Stimulated activated CD4-positive, alpha-beta T cell treated with anti-CD3 and anti-CD28 coated beads, Interleukin-4, amount 100 ng/mL, for 48 hours (primary cell): Measurements from ENCODE around the gene IL21R.
"Not testable (repeated sequence)": the region's sequence is repeated elsewhere in the genome, so short reads cannot be mapped to it uniquely, and the experiment has no call there.

Experiments
- DNase-seq, 2 donors: peaks; one replicate each; pipeline ENCODE4 v3.0.0-alpha.2; 2020; ENCODE audit warnings: low read depth in 2 of 2

The IL21R gene

GRCh38 chr16:27444015-27444414, 42.0 kb downstream of the IL21R start:
- no peak for DNase-seq

GRCh38 chr16:27444470-27444869, 42.5 kb downstream of the IL21R start:
- DNase-seq = no peak

- DNase-seq = no peak
Measured at GRCh38 chr16:27445502-27446175, 43.7 kb downstream of the IL21R start.

GRCh38 chr16:27446721-27447120, 44.7 kb downstream of the IL21R start:
- peak in 1 of 2 donors; percentile 26 for DNase-seq

- no peak for DNase-seq
Measured at GRCh38 chr16:27447301-27447700, 45.3 kb downstream of the IL21R start.

- no peak for DNase-seq
Measured at GRCh38 chr16:27448532-27449433, 46.8 kb downstream of the IL21R start.

- DNase-seq = peak; percentile 44 to 56
Measured at GRCh38 chr16:27449434-27450195, 47.6 kb downstream of the IL21R start.

GRCh38 chr16:27450196-27450549, 48.2 kb downstream of the IL21R start:
- no peak for DNase-seq

- DNase-seq = no peak
Measured at GRCh38 chr16:27452569-27453493, 50.9 kb downstream of the IL21R start.

GRCh38 chr16:27453494-27453825, 51.5 kb downstream of the IL21R start:
- DNase-seq = no peak

- no peak for DNase-seq
Measured at GRCh38 chr16:27455700-27456099, 53.7 kb downstream of the IL21R start.

GRCh38 chr16:27457605-27457900, 55.6 kb downstream of the IL21R start:
- not testable (repeated sequence) for DNase-seq

- no peak for DNase-seq
Measured at GRCh38 chr16:27458258-27458657, 56.3 kb downstream of the IL21R start.

GRCh38 chr16:27458987-27459688, 57.2 kb downstream of the IL21R start:
- no peak for DNase-seq

- no peak for DNase-seq
Measured at GRCh38 chr16:27460213-27460612, 58.2 kb downstream of the IL21R start.

GRCh38 chr16:27460663-27461482, 58.9 kb downstream of the IL21R start:
- DNase-seq = no peak

- DNase-seq = no peak
Measured at GRCh38 chr16:27461483-27462171, 59.7 kb downstream of the IL21R start.

- DNase-seq = no peak
Measured at GRCh38 chr16:27462200-27462845, 60.3 kb downstream of the IL21R start.
